HG03135 (cell line): ENCODE results near the gene IL1RN.
"Not testable (repeated sequence)": the region's sequence is repeated elsewhere in the genome, so short reads cannot be mapped to it uniquely, and the experiment has no call there.

Source experiments
- ATAC-seq: cut with Tn5 transposase; IDR thresholded peaks from one replicate; pipeline ENCODE4 v1.9.1; 2021; ENCODE audit warnings: mild to moderate bottlenecking, moderate library complexity; ENCODE audit not compliant: unreplicated experiment

The IL1RN gene

GRCh38 chr2:113126845-113127645 is at the start of gene IL1RN:
IL1RN (plus strand) TSS chr2:113127598; CDS start chr2:113127625, 27 bp downstream.
- no peak for ATAC-seq

GRCh38 chr2:113077921-113078320 is 49.5 kb upstream of the IL1RN start:
- no peak for ATAC-seq

GRCh38 chr2:113078350-113078839 is 49.0 kb upstream of the IL1RN start:
- no peak for ATAC-seq

- no peak for ATAC-seq
These were observed 48.3 kb upstream of the IL1RN start for GRCh38 chr2:113079131-113079530.

GRCh38 chr2:113080134-113080533 is 47.3 kb upstream of the IL1RN start:
- ATAC-seq: no peak

- ATAC-seq: no peak
These were observed 45.7 kb upstream of the IL1RN start for GRCh38 chr2:113081488-113082210.

- no peak for ATAC-seq
These were observed 44.1 kb upstream of the IL1RN start for GRCh38 chr2:113083296-113083695.

GRCh38 chr2:113084249-113085000 is 43.0 kb upstream of the IL1RN start:
- ATAC-seq: no peak

- no peak for ATAC-seq
These were observed 41.9 kb upstream of the IL1RN start for GRCh38 chr2:113085542-113085941.

GRCh38 chr2:113088213-113088992 is 39.0 kb upstream of the IL1RN start:
- no peak for ATAC-seq

- ATAC-seq: no peak
These were observed 37.5 kb upstream of the IL1RN start for GRCh38 chr2:113089916-113090315.

- no peak for ATAC-seq
These were observed 36.0 kb upstream of the IL1RN start for GRCh38 chr2:113091231-113091896.

GRCh38 chr2:113092864-113093612 is 34.4 kb upstream of the IL1RN start:
- ATAC-seq: no peak

- no peak for ATAC-seq
These were observed 33.8 kb upstream of the IL1RN start for GRCh38 chr2:113093613-113093977.

- not testable (repeated sequence) for ATAC-seq
These were observed 31.1 kb upstream of the IL1RN start for GRCh38 chr2:113096306-113096705.

- not testable (repeated sequence) for ATAC-seq
These were observed 30.4 kb upstream of the IL1RN start for GRCh38 chr2:113096842-113097618.

- ATAC-seq: no peak
These were observed 29.4 kb upstream of the IL1RN start for GRCh38 chr2:113098041-113098440.

- no peak for ATAC-seq
These were observed 28.9 kb upstream of the IL1RN start for GRCh38 chr2:113098532-113098931.

GRCh38 chr2:113102133-113102532 is 25.3 kb upstream of the IL1RN start:
- ATAC-seq: no peak
